PC-9 (cell line): ENCODE results near the gene SH3GL2. TPM values are rescaled to one million over a fixed set of nuclear protein-coding genes. Genes with fewer than 3 reads are reported as not detected.

ENCODE experiments used
- BruUV-seq: library from RNA; stranded (reverse); fragments of 400-500 nt; replicated peaks from 2 replicates; lab custom pipeline; 2021; lab: Mats Ljungman, UMichigan
- CTCF ChIA-PET: fragments of 300-600 bp; sonication (Branson Sonifier 250); formaldehyde crosslinking; loops from one replicate; lab custom pipeline; 2022; ENCODE audit warnings: antibody characterized with exemption; lab: Charles Lee
- POLR2A ChIA-PET: fragments of 300-600 bp; sonication (Branson Sonifier 250); formaldehyde crosslinking; loops from one replicate; lab custom pipeline; 2022; ENCODE audit warnings: antibody characterized with exemption; ENCODE audit not compliant: unreplicated experiment; lab: Charles Lee
- DNase-seq, 2 experiments: peaks; one replicate each; pipeline versions ENCODE4 v3.0.0 to v3.0.0-alpha.2; 2015 to 2022; ENCODE audit warnings: mixed read lengths in 1 of 2
- H2AFZ ChIP-seq: fragments of 200-600 bp; sonication (generic); 2 replicates; pipeline ENCODE4 v1.8.1; 2017; ENCODE audit warnings: antibody characterized with exemption
- H3F3A ChIP-seq: fragments of 200-600 bp; sonication (generic); 2 replicates; pipeline ENCODE4 v1.8.1; 2017; ENCODE audit warnings: antibody characterized with exemption, mild to moderate bottlenecking, low read depth; ENCODE audit not compliant: insufficient read depth
- H3K27ac ChIP-seq: fragments of 200-600 bp; sonication (generic); 2 replicates; pipeline ENCODE4 v1.6.1; 2016; ENCODE audit warnings: mixed run types
- H3K27me3 ChIP-seq: fragments of 200-600 bp; sonication (generic); 2 replicates; pipeline ENCODE4 v1.6.1; 2016; ENCODE audit warnings: low read depth, mixed run types; ENCODE audit not compliant: insufficient read depth
- H3K36me3 ChIP-seq: fragments of 200-600 bp; sonication (generic); 2 replicates; pipeline ENCODE4 v1.6.1; 2016; ENCODE audit warnings: low read depth, mixed run types
- H3K4me1 ChIP-seq: fragments of 200-600 bp; sonication (generic); replicated peaks from 2 replicates; pipeline ENCODE4 v1.6.1; 2016; ENCODE audit warnings: mixed run types; ENCODE audit not compliant: insufficient read depth
- H3K4me2 ChIP-seq: fragments of 200-600 bp; sonication (generic); 2 replicates; pipeline ENCODE4 v1.6.1; 2017; ENCODE audit warnings: mixed run types
- H3K4me3 ChIP-seq: fragments of 200-600 bp; sonication (generic); 2 replicates; pipeline ENCODE4 v1.6.1; 2016; ENCODE audit warnings: mixed run types
- H3K79me2 ChIP-seq: fragments of 200-600 bp; sonication (generic); 2 replicates; pipeline ENCODE4 v1.6.1; 2017; ENCODE audit warnings: low read depth, mixed run types
- H3K9me2 ChIP-seq: fragments of 200-600 bp; sonication (generic); 2 replicates; pipeline ENCODE4 v1.8.1; 2017; ENCODE audit warnings: mild to moderate bottlenecking; ENCODE audit not compliant: insufficient read depth
- H3K9me3 ChIP-seq: fragments of 200-600 bp; sonication (generic); 2 replicates; pipeline ENCODE4 v1.8.1; 2016; ENCODE audit warnings: low read depth; ENCODE audit not compliant: insufficient read depth
- H4K20me1 ChIP-seq: fragments of 200-600 bp; sonication (generic); 2 replicates; pipeline ENCODE4 v1.8.1; 2017; ENCODE audit not compliant: insufficient read depth
- EZH2 ChIP-seq: fragments of 200-600 bp; sonication (generic); IDR thresholded peaks from 2 replicates; pipeline ENCODE4 v1.8.0; 2017; ENCODE audit warnings: antibody characterized with exemption, low read depth
- intact Hi-C: fragments of 100-400 bp; cut with micrococcal nuclease; formaldehyde crosslinking; loops from one replicate; pipeline ENCODE4 v1.10.0; 2022; ENCODE audit not compliant: unreplicated experiment
- total RNA-seq: library from RNA; stranded (reverse); gene quantifications from 2 replicates; pipeline ENCODE4 v1.2.3, GENCODE V29; 2021
- TF ChIP-seq, protein P1 (sequence below): fragments of 200-600 bp; sonication (generic); conservative IDR thresholded peaks from 2 replicates; pipeline ENCODE4 v1.6.1; 2017; ENCODE audit warnings: mixed run types, antibody characterized with exemption, mild to moderate bottlenecking, moderate library complexity

The SH3GL2 gene
- total RNA-seq, 1 experiment from 2014 or later, result not detected

DNA sequence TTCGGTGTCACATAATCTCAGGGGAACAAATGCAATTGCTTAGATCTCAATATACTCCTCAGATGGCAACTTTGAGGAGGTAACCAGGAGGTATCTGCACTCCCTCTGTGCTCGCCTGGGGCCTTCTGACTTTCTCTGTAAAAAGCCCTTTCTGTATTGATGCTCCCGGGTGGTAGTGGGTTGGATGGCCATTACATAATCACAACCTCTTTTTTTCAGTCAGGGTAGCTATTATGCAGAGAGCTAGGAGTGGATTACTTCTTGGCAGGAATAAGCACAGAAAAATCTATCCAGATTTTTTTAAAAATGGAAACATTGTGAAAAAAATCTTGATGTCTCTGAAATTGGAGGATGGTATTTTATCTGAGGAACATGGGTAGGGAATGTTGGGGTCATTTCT is 116.6 kb downstream of the SH3GL2 start:
- H3K4me1 ChIP-seq, result no peaks in the 10 kb centered on the region
- no peaks in the 10 kb centered on the region for H3K36me3 ChIP-seq
- no peak for DNase-seq
- H3K9me3 ChIP-seq, result no peaks in the 10 kb centered on the region
- no peak overlapping the region for H3K4me3 ChIP-seq
- no TSS peak for BruUV-seq
- no peak overlapping the region for H2AFZ ChIP-seq
- H3K79me2 ChIP-seq, result no peaks in the 10 kb centered on the region
- no peaks in the 10 kb centered on the region for H3F3A ChIP-seq
- H3K4me2 ChIP-seq, result no peak overlapping the region
- TF ChIP-seq, protein P1, sequence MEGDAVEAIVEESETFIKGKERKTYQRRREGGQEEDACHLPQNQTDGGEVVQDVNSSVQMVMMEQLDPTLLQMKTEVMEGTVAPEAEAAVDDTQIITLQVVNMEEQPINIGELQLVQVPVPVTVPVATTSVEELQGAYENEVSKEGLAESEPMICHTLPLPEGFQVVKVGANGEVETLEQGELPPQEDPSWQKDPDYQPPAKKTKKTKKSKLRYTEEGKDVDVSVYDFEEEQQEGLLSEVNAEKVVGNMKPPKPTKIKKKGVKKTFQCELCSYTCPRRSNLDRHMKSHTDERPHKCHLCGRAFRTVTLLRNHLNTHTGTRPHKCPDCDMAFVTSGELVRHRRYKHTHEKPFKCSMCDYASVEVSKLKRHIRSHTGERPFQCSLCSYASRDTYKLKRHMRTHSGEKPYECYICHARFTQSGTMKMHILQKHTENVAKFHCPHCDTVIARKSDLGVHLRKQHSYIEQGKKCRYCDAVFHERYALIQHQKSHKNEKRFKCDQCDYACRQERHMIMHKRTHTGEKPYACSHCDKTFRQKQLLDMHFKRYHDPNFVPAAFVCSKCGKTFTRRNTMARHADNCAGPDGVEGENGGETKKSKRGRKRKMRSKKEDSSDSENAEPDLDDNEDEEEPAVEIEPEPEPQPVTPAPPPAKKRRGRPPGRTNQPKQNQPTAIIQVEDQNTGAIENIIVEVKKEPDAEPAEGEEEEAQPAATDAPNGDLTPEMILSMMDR, result no peak
- TF ChIP-seq EZH2, result no peak
- no peaks in the 10 kb centered on the region for H3K27me3 ChIP-seq
- no peaks in the 10 kb centered on the region for H4K20me1 ChIP-seq
- no peaks in the 10 kb centered on the region for H3K9me2 ChIP-seq
- intact Hi-C loops, result no loop called here
- CTCF ChIA-PET, result no interaction called here
- no peak overlapping the region for H3K27ac ChIP-seq
- POLR2A ChIA-PET, result no interaction called here

DNA sequence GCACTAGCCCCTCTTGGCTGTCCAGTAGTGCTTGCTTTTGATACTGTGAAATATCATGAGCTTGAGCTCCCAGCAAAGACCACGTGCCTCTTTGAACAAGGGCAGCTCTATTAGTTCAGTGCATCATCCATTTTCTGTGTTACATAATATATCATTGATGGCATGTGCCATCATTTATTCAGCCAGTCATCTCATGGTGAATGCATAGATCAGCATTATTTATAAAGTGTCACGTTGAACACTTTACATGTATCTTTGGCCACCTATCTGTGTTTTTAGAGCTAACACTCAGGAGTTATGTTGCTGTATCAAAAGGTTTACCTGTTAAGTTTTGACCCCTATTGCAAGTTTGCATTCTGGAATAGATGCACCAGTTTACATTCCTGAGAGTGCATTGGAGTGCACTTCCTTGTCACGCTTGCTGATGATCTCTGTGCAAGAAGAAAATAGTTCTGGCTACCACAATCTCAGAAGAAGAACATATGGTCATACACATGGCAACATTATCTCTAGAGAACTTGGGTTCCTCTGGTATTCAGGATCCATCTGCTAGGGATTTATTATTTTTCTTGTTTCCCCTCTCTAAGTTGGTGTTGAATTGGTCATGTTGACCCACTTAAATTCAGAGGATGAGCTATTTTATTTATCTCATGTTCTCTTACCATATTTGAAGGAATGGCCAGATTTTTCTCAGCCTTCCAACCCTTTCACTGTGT is 120.9 kb downstream of the SH3GL2 start:
- no peak for DNase-seq
- ChIA-PET CTCF (no interaction called here), POLR2A (no interaction called here)
- no peaks in the 10 kb centered on the region for H3K79me2 ChIP-seq
- intact Hi-C loops, result no loop called here
- H3K36me3 ChIP-seq, result no peaks in the 10 kb centered on the region
- no TSS peak for BruUV-seq
- H4K20me1 ChIP-seq, result no peaks in the 10 kb centered on the region
- H3K9me3 ChIP-seq, result no peaks in the 10 kb centered on the region
- no peaks in the 10 kb centered on the region for H3F3A ChIP-seq
- H3K4me3 ChIP-seq, result no peak overlapping the region
- no peak overlapping the region for H3K4me2 ChIP-seq
- H3K4me1 ChIP-seq, result no peaks in the 10 kb centered on the region
- no peaks in the 10 kb centered on the region for H3K9me2 ChIP-seq
- H3K27me3 ChIP-seq, result no peaks in the 10 kb centered on the region
- no peak for TF ChIP-seq EZH2
- TF ChIP-seq, protein P1, result no peak
- no peak overlapping the region for H2AFZ ChIP-seq
- no peak overlapping the region for H3K27ac ChIP-seq

DNA sequence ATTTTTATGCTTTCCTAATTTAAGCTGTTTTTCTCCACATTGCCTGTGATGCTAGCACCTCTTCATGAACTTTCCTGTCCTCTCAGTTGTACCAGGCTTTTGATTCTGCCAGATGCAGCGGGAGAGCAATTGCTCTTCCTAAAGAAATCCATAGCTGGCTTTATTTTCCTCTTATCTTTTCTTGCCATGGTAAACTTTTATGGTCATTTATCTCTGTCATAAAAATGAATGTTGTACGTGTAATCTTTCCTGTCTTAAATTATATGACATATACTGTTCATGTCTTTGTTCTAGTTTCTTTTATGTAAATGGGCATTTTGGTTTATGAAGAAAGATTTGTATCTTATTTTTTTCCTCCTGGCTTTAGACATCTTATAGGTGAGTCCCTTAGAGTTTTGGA is 127.5 kb downstream of the SH3GL2 start:
- no peak for TF ChIP-seq EZH2
- TF ChIP-seq, protein P1, result no peak
- Histone ChIP-seq H3K79me2 (no peaks in the 10 kb centered on the region), H3K4me1 (no peaks in the 10 kb centered on the region), H3K9me3 (no peaks in the 10 kb centered on the region), H2AFZ (no peak overlapping the region), H3K27me3 (no peaks in the 10 kb centered on the region), H3K9me2 (no peaks in the 10 kb centered on the region), H3K4me2 (no peak overlapping the region), H3K27ac (no peak overlapping the region), H3F3A (no peaks in the 10 kb centered on the region), H4K20me1 (no peaks in the 10 kb centered on the region), H3K4me3 (no peak overlapping the region), H3K36me3 (no peaks in the 10 kb centered on the region)
- CTCF ChIA-PET, result no interaction called here
- intact Hi-C loops, result no loop called here
- DNase-seq, result no peak
- no TSS peak for BruUV-seq
- POLR2A ChIA-PET, result no interaction called here
